NT2/D1 (cell line): ENCODE data around the gene TDRD9.

Experiments
- DNase-seq: peaks from one replicate; pipeline ENCODE4 v3.0.0-alpha.2; 2011; ENCODE audit warnings: low read depth, low spot score
- H3K27me3 ChIP-seq: 2 replicates; pipeline ENCODE4 v1.6.0; 2011; ENCODE audit warnings: mild to moderate bottlenecking; ENCODE audit not compliant: insufficient read length, insufficient read depth
- H3K36me3 ChIP-seq: 2 replicates; pipeline ENCODE4 v1.6.1; 2011; ENCODE audit warnings: mild to moderate bottlenecking, low read length, mixed read lengths; ENCODE audit not compliant: insufficient read depth, insufficient read length
- H3K4me1 ChIP-seq: 2 replicates; pipeline ENCODE4 v1.5.1; 2011; ENCODE audit not compliant: insufficient read depth, insufficient read length
- H3K4me3 ChIP-seq: 2 replicates; pipeline ENCODE4 v1.5.1; 2011; ENCODE audit warnings: low read depth; ENCODE audit not compliant: insufficient read length
- H3K9ac ChIP-seq: 2 replicates; pipeline ENCODE4 v1.6.0; 2011; ENCODE audit warnings: low read depth; ENCODE audit not compliant: insufficient read length
- H3K9me3 ChIP-seq: 2 replicates; pipeline ENCODE4 v1.5.1; 2011; ENCODE audit warnings: mild to moderate bottlenecking, low read length; ENCODE audit not compliant: insufficient read depth
- SUZ12 ChIP-seq: IDR thresholded peaks from 2 replicates; pipeline ENCODE4 v1.6.1; 2011; ENCODE audit not compliant: insufficient read length, insufficient read depth; ENCODE audit errors: extremely low read depth
- YY1 ChIP-seq: IDR thresholded peaks from 2 replicates; pipeline ENCODE4 v1.6.1; 2011; ENCODE audit not compliant: insufficient read length, insufficient read depth
- ZNF274 ChIP-seq: IDR thresholded peaks from 2 replicates; pipeline ENCODE4 v1.6.1; 2011; ENCODE audit warnings: mild to moderate bottlenecking, low read depth, low read length

Gene TDRD9

GRCh38 chr14:103890052-103890371, 38.2 kb upstream of the TDRD9 start:
- no peak overlapping the region for H3K4me3 ChIP-seq
- no peaks in the 10 kb centered on the region for H3K9me3 ChIP-seq
- no peaks in the 10 kb centered on the region for H3K27me3 ChIP-seq
- H3K9ac ChIP-seq, result no peak overlapping the region
- peaks cover 10% of the 10 kb centered on the region for H3K4me1 ChIP-seq
- no peak for DNase-seq
- no peaks in the 10 kb centered on the region for H3K36me3 ChIP-seq
- TF ChIP-seq YY1 (no peak), ZNF274 (no peak), SUZ12 (no peak)

- Histone ChIP-seq H3K4me1 (peaks cover 7% of the 10 kb centered on the region), H3K9me3 (no peaks in the 10 kb centered on the region), H3K36me3 (no peaks in the 10 kb centered on the region), H3K27me3 (no peaks in the 10 kb centered on the region), H3K9ac (no peak overlapping the region), H3K4me3 (no peak overlapping the region)
- no peak for DNase-seq
- TF ChIP-seq YY1 (no peak), SUZ12 (no peak), ZNF274 (no peak)
Measured at GRCh38 chr14:103890821-103891666, 37.2 kb upstream of the TDRD9 start.

DNA sequence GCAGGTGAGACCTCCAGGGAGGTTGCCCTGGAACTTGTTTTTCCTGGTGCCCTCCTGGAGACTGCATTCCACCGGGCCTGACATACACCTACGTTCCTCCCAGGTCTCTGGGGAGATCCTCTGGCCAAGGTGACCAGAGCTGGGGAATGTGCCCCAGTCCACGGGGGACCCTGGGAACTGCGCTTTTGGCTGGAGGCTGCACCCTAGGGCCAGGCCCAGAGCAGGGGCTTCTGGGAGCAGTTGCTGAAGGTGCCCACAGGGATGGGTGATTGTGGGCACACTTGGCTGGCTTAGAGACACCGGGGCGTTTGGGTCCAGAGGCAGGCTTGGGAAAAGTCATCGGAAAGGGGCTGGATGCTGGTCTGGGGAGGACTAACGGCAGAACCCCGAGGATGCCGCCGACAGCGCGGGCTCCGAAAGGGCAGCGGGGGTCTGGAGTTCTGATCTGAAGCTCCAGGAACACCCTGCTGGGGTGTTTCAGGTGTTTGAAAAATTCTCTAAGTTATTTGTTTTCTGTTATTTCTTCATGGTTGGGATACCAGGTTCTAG, 36.5 kb upstream of the TDRD9 start:
- no peak overlapping the region for H3K9ac ChIP-seq
- no peaks in the 10 kb centered on the region for H3K36me3 ChIP-seq
- no peak for TF ChIP-seq ZNF274
- TF ChIP-seq SUZ12, result no peak
- no peak for TF ChIP-seq YY1
- no peaks in the 10 kb centered on the region for H3K27me3 ChIP-seq
- peaks cover 7% of the 10 kb centered on the region for H3K4me1 ChIP-seq
- H3K9me3 ChIP-seq, result peaks cover 6% of the 10 kb centered on the region; the same call in 1 of the 2 replicates
- no peak for DNase-seq
- H3K4me3 ChIP-seq, result no peak overlapping the region

DNA sequence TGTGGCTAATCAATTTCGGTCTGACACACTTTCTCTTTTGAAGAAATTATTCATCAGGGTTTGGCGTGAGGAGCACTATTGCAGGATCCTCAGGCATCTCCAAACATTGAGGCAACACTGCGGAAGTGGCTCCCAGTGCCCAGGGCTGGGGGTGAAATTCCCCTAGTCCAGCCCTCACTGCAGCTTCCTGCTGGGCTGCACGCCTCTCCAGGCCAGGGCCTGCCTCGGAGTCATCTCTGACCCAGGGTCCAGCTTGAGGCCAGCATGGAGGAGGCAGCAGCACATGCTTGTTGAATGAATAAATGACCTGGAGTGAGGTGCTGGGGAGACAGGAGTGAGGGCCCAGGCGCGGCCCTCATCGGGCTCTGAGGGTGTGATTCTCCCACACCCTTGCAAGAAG, 36.0 kb upstream of the TDRD9 start:
- Histone ChIP-seq H3K36me3 (no peaks in the 10 kb centered on the region), H3K27me3 (no peaks in the 10 kb centered on the region), H3K4me3 (no peak overlapping the region), H3K9me3 (peaks cover 6% of the 10 kb centered on the region; the same call in 1 of the 2 replicates), H3K4me1 (peaks cover 7% of the 10 kb centered on the region), H3K9ac (no peak overlapping the region)
- TF ChIP-seq SUZ12 (no peak), ZNF274 (no peak), YY1 (no peak)
- DNase-seq, result no peak

GRCh38 chr14:103894034-103894722, 34.1 kb upstream of the TDRD9 start:
- Histone ChIP-seq H3K4me3 (no peak overlapping the region), H3K27me3 (no peaks in the 10 kb centered on the region), H3K4me1 (peaks cover 9% of the 10 kb centered on the region), H3K36me3 (no peaks in the 10 kb centered on the region), H3K9ac (no peak overlapping the region), H3K9me3 (peaks cover 6% of the 10 kb centered on the region; the same call in 1 of the 2 replicates)
- no peak for DNase-seq
- TF ChIP-seq YY1 (no peak), ZNF274 (no peak), SUZ12 (no peak)

- no peaks in the 10 kb centered on the region for H3K27me3 ChIP-seq
- no peak overlapping the region for H3K4me3 ChIP-seq
- peaks cover 6% of the 10 kb centered on the region; the same call in 1 of the 2 replicates for H3K9me3 ChIP-seq
- no peak overlapping the region for H3K9ac ChIP-seq
- TF ChIP-seq SUZ12, result no peak
- no peak for TF ChIP-seq ZNF274
- TF ChIP-seq YY1, result no peak
- H3K36me3 ChIP-seq, result no peaks in the 10 kb centered on the region
- no peak for DNase-seq
- peaks cover 6% of the 10 kb centered on the region for H3K4me1 ChIP-seq
Measured at GRCh38 chr14:103894723-103895059, 33.6 kb upstream of the TDRD9 start.

- Histone ChIP-seq H3K9me3 (peaks cover 6% of the 10 kb centered on the region; the same call in 1 of the 2 replicates), H3K4me3 (no peak overlapping the region), H3K27me3 (no peaks in the 10 kb centered on the region), H3K36me3 (no peaks in the 10 kb centered on the region), H3K4me1 (peaks cover 5% of the 10 kb centered on the region), H3K9ac (no peak overlapping the region)
- no peak for TF ChIP-seq ZNF274
- no peak for TF ChIP-seq SUZ12
- TF ChIP-seq YY1, result no peak
- no peak for DNase-seq
Measured at GRCh38 chr14:103896578-103896977, 31.7 kb upstream of the TDRD9 start.
